Osteoblast (primary cell): ENCODE data around the gene CFLAR. TPM values are rescaled to one million over a fixed set of nuclear protein-coding genes. Genes with fewer than 3 reads are reported as not detected.

Experiments used
- DNase-seq: peaks from one replicate; pipeline ENCODE4 v3.0.0; 2011; ENCODE audit warnings: low spot score, mixed read lengths; ENCODE audit not compliant: insufficient read length; ENCODE audit errors: missing footprints
- H2AFZ ChIP-seq: 2 replicates; pipeline ENCODE4 v1.6.0; 2011; ENCODE audit warnings: mild to moderate bottlenecking, low read length
- H3K27ac ChIP-seq: 2 replicates; pipeline ENCODE4 v1.5.1; 2011; ENCODE audit warnings: mild to moderate bottlenecking, low read depth, low read length, moderate library complexity
- H3K27me3 ChIP-seq: 2 replicates; pipeline ENCODE4 v1.6.0; 2012; ENCODE audit warnings: mild to moderate bottlenecking, control low read depth, inconsistent platforms, low read length, moderate library complexity; ENCODE audit not compliant: insufficient read depth
- H3K36me3 ChIP-seq: 2 replicates; pipeline ENCODE4 v1.5.1; 2011; ENCODE audit warnings: mild to moderate bottlenecking, low read length, control low read depth, moderate library complexity; ENCODE audit not compliant: insufficient read depth
- H3K4me1 ChIP-seq: 2 replicates; pipeline ENCODE4 v1.5.1; 2011; ENCODE audit warnings: mild to moderate bottlenecking, low read length, control low read depth, moderate library complexity; ENCODE audit not compliant: insufficient read depth
- H3K4me2 ChIP-seq: 2 replicates; pipeline ENCODE4 v1.6.0; 2011; ENCODE audit warnings: mild to moderate bottlenecking, low read length; ENCODE audit not compliant: insufficient read depth
- H3K4me3 ChIP-seq: fragments of 200-600 bp; sonication (generic); 3 replicates; pipeline ENCODE4 v1.5.1; 2012; ENCODE audit warnings: mild to moderate bottlenecking, low read length, inconsistent platforms; ENCODE audit not compliant: insufficient read depth
- H3K79me2 ChIP-seq: 2 replicates; pipeline ENCODE4 v1.6.0; 2012; ENCODE audit warnings: mild to moderate bottlenecking, low read length, control low read depth, inconsistent platforms; ENCODE audit not compliant: insufficient read depth
- H3K9me3 ChIP-seq: 2 replicates; pipeline ENCODE4 v1.5.1; 2011; ENCODE audit warnings: low read depth, low read length, control low read depth
- H4K20me1 ChIP-seq: 2 replicates; pipeline ENCODE4 v1.6.0; 2012; ENCODE audit warnings: mild to moderate bottlenecking, low read length, control low read depth; ENCODE audit not compliant: insufficient read depth
- CTCF ChIP-seq: IDR thresholded peaks from 2 replicates; pipeline ENCODE4 v1.5.1; 2011; ENCODE audit warnings: mild to moderate bottlenecking, low read depth, low read length, moderate library complexity; ENCODE audit errors: extremely low read depth
- total RNA-seq: library from RNA; depleted of rRNA; stranded (reverse); fragments of >200 nt; gene quantifications from 2 replicates; pipeline ENCODE4 v1.2.3, GENCODE V29; 2012

CFLAR gene
- total RNA-seq, 1 donor: 78.9 TPM

GRCh38 chr2:201139836-201140604 lies 24.1 kb downstream of the CFLAR start:
- Histone ChIP-seq H3K36me3 (peaks cover 73% of the 10 kb centered on the region), H4K20me1 (no peaks in the 10 kb centered on the region), H3K4me1 (peaks cover 17% of the 10 kb centered on the region), H3K79me2 (peaks cover 49% of the 10 kb centered on the region), H3K4me2 (no peak overlapping the region), H2AFZ (no peak overlapping the region), H3K27ac (no peak overlapping the region), H3K9me3 (no peaks in the 10 kb centered on the region), H3K4me3 (no peak overlapping the region), H3K27me3 (no peaks in the 10 kb centered on the region)
- no peak for DNase-seq
- no peak for TF ChIP-seq CTCF

- no peak overlapping the region for H2AFZ ChIP-seq
- H3K79me2 ChIP-seq: peaks cover 14% of the 10 kb centered on the region
- H3K9me3 ChIP-seq: no peaks in the 10 kb centered on the region
- peaks cover 53% of the 10 kb centered on the region for H3K36me3 ChIP-seq
- H3K27ac ChIP-seq: no peak overlapping the region
- H3K27me3 ChIP-seq: no peaks in the 10 kb centered on the region
- H4K20me1 ChIP-seq: no peaks in the 10 kb centered on the region
- peaks cover 16% of the 10 kb centered on the region for H3K4me1 ChIP-seq
- no peak for DNase-seq
- H3K4me3 ChIP-seq: no peak overlapping the region
- TF ChIP-seq CTCF: no peak
- H3K4me2 ChIP-seq: no peak overlapping the region
Measured at GRCh38 chr2:201144101-201145051, 28.4 kb downstream of the CFLAR start.

GRCh38 chr2:201148434-201148990 lies 32.5 kb downstream of the CFLAR start:
- no peak for DNase-seq
- Histone ChIP-seq H3K79me2 (peaks cover 23% of the 10 kb centered on the region), H4K20me1 (no peaks in the 10 kb centered on the region), H3K4me3 (peak overlapping the region; percentile 23), H3K4me2 (peak overlapping the region; percentile 73), H3K4me1 (peaks cover 45% of the 10 kb centered on the region), H3K36me3 (peaks cover 41% of the 10 kb centered on the region), H3K27me3 (no peaks in the 10 kb centered on the region), H3K27ac (peak overlapping the region; percentile 100), H2AFZ (peak overlapping the region; percentile 12), H3K9me3 (no peaks in the 10 kb centered on the region)
- TF ChIP-seq CTCF: no peak
